Fibroblast of lung (primary cell): ENCODE measurements around the gene ACSM5.
"Not testable (repeated sequence)": the region's sequence is repeated elsewhere in the genome, so short reads cannot be mapped to it uniquely, and the experiment has no call there.

Source experiments
- EZH2 ChIP-seq: IDR thresholded peaks from 2 replicates; pipeline ENCODE4 v1.5.1; 2012; ENCODE audit warnings: low read length, control low read depth, mild to moderate bottlenecking; ENCODE audit errors: missing control alignments
- TF ChIP-seq, protein P1 (sequence below), 2 donors: IDR thresholded peaks in 1 of 2; conservative IDR thresholded peaks in 1 of 2; 1 replicate in 1 of 2; 2 replicates in 1 of 2; pipeline ENCODE4 v1.5.1; 2011 to 2012; ENCODE audit warnings: low read length in 2 of 2, control low read depth in 1 of 2, inconsistent platforms in 1 of 2, low read depth in 1 of 2, mild to moderate bottlenecking in 1 of 2

DNA sequence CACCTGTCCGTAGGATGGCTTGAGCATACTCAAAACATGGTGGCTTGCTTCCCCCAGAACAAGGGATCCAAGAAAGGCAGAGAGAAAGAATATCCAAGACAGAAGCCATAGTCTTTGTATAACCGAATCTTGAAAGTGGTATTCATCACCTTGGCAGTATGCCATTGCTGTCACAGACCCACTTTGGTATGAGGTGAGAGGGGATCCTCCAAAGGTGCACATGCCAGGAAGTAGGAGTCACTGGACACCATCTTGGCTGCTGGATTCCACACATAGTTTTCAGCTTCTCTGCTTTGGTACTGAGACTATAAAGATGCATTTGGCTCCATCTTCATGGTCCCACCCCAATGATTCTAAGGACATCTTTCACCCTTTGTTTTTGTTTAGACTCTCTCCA lies 18.1 kb downstream of the ACSM5 start:
- TF ChIP-seq, protein P1, sequence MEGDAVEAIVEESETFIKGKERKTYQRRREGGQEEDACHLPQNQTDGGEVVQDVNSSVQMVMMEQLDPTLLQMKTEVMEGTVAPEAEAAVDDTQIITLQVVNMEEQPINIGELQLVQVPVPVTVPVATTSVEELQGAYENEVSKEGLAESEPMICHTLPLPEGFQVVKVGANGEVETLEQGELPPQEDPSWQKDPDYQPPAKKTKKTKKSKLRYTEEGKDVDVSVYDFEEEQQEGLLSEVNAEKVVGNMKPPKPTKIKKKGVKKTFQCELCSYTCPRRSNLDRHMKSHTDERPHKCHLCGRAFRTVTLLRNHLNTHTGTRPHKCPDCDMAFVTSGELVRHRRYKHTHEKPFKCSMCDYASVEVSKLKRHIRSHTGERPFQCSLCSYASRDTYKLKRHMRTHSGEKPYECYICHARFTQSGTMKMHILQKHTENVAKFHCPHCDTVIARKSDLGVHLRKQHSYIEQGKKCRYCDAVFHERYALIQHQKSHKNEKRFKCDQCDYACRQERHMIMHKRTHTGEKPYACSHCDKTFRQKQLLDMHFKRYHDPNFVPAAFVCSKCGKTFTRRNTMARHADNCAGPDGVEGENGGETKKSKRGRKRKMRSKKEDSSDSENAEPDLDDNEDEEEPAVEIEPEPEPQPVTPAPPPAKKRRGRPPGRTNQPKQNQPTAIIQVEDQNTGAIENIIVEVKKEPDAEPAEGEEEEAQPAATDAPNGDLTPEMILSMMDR (conservative IDR thresholded peaks at IDR 0.05 in 1 of 2, IDR thresholded peaks at IDR 0.05 in 1 of 2; ENCODE audit: low read depth in 1 of 2, low read length in 2 of 2) = not testable (repeated sequence)
- not testable (repeated sequence) for TF ChIP-seq EZH2
